Fibroblast of upper back skin (primary cell): ENCODE results near the gene TFB1M.
A peak's percentile ranks its signal among the peaks of the same experiment; 100 is the strongest.
"Not testable (repeated sequence)": the region's sequence is repeated elsewhere in the genome, so short reads cannot be mapped to it uniquely, and the experiment has no call there.

Experiments used
- DNase-seq: peaks from one replicate; pipeline ENCODE4 v3.0.0-alpha.2; 2013

TFB1M gene

DNA sequence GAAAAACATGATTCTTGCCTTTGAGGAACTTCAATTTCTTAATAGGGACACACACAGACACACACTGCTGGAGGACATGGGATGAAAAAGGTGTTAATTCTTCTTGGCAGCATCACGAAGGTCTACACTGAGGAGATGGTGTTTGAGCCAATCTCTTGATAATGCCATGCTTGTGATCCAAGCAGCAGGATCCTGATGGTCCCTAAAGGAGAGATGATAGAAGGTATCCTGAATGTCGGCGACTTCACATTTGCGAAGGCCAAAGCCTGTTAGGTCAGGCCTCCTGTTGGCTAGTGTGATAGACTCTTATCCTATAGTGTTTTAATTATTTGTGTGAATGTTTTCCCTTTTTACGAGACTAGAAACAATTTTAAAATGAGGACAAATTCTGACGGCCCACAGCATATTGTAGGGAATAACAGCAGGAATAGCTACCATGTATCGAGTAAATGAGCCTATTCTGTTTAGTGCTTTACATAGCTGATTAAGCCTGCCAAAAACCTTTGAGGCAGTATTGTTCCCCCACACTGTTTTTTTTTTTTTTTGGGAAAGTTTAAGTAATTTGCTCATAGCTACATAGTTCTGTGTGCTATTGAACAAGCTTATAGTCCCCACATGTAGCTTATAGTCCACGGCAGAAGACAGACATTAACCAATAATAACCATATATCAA lies 15.3 kb upstream of the TFB1M start:
- DNase-seq = no peak

DNA sequence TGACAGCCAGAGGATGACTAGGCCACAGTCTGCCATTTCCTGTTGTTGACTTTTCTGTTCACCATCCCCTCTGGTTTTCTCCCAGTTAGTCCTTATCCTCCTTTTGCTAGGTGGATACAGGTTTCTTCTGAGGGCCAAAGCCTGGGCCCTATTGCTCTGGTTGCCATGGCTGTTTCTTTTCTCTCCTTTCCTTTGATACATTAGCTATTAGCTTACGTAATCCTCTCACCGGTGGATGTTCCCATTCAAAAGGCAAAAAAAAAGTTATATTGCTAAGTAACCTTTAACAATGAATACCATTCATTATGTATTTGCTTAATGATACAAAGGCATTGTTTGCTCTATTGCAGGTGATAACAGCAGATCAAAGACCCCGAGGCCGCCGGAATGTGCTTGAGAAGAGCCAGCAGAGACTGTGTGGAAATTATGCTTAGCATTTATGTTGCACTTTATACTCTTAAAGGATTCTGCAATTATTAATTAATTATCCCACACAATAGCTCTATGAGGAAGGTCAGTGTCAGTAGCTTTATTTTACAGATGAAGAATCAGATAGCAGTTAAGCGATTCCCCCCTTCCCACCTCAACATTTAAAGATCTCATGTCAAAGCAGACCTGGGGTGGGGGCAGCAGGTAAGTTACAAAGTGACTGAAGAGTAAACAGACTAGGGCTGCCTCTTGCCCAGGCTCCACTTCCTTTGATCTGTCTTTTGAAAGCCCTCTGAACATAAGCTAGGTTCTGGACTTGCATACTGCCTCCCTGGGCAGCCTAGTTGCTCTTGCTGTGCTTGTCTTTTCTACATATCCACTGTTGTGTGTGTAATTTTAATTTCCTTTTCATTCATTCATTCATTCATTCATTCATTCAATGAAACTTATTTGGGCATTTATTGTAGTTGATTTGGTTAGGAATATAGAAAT lies 14.5 kb upstream of the TFB1M start:
- DNase-seq = no peak

DNA sequence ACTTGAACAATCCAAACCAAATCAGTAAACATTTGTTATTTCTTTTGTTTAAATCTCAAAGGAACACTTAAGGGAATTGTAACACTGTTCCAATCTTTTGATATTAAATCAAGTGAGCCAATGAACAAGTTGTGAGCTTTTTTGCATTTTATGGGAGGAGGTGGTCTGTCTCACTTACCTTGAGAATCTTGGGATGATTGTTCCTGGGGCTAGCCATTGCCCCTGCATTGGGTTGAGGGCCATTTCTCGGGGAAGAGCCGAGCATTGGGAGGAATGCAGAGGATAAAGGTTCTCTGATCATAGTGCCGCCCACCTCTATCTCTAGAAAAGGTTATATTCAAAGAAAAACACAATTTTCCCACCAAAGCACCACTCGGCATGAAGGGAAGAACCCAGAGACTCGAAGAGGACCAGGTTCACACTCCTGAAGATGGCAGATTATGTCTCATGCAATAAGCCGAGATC lies 13.8 kb upstream of the TFB1M start:
- DNase-seq = no peak

DNA sequence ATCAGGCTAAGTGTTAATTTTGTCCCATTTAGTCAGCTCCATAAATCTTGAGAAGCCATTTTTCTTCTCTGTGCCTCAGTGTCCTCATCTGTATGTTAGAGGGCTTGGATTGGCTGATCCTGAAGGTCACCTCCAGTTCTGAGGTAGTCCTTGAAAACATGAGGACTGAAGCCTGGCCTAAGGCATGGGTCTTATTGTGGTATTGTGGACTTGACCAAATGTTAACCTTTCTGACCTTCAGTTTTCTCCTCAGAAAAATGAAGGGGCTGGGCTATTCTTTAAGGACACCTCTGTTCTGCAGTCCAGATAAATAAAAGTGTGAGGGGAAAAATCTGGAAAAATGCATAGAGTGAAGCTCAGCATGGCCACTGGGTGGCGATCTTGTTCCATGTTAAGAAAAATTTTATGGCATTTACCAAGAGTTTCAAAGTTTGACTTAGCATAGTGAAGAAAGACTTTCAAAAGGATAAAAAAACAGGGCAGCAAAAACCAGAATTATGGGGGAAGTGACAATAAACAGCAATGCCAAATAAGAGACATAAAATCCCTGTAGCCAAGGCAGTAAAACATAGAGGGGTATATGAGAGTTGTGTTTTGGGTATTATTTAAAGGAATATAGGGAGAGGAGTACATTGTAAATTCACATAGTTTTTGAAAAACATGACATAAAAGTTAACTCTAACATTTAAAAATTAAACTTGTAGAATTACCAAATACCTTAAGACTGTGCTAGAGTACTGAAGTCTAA lies 13.2 kb upstream of the TFB1M start:
- DNase-seq = peak; percentile 72

DNA sequence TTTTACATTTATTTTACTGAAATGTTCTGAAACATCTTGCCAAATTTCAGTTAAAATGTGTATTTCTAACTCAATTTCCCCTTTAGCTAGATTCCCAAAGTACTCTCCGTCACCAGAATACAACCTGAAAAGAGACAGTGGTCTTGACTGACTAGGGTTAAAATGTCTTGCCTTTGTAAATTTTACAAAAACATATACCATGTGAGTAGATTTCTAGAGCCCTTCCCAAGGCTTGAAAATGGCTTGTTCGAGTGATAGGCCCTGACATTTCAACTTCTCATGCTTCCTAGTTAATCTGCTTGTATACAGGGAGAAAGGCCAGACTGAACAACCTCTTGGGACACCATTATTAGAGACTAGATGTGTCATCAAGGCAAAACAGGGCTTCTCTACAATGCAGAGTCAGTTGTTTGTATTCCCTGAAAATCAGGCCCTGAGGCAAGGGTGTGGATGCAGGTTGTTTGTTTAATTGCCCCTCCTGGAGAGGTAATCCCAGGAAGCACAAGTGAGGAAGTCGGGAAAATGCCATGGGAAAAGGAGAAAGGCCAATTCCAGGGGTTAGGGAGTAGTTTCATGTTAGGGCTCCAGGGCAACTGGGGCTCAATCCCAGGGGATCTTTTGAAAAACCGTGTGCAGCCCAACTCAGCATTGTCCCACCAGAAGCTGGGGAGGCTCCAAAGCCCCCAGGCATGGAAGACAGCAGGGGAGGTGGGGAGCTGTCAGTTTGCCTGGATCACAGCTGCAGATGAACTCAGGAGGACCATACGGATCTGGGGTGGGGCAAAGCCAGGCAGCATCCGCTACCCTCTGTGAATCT lies 11.6 kb upstream of the TFB1M start:
- DNase-seq = no peak

DNA sequence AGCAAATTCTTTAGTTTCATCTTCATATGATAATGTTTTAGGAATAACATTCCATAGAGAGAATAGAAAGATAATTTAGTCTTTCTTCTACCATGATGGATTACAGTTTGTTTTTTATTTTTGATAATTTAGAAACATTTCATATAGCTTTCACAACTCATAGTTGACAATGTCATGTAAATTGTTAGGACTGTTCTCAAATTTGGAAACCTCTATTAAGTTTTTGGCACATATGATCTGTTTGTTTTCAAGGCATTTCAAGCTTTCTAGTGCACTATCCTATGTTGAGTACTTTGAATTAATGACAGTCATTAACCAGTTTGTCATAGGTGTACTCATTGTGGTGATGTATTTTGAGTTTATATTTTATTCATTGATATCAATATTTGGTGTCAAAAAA lies 10.7 kb upstream of the TFB1M start:
- no peak for DNase-seq

DNA sequence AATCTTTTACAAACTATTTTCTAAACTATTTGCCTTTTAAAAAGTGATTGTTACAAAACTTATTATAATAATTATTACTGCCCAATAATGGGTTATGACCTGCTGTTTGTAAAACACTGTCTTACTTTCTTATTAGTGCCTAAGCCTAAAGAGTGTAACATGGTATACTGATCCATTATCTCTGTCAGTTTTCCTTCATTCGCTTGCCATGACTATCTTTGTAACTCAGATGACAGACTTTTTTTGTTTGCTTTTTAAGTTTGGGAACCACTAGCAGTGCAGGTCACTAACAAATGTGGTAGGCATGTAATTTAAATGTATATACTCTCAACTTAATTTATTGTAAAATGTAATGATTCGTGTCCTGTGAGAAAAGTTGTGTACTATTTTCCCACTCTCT lies 9.9 kb upstream of the TFB1M start:
- no peak for DNase-seq

DNA sequence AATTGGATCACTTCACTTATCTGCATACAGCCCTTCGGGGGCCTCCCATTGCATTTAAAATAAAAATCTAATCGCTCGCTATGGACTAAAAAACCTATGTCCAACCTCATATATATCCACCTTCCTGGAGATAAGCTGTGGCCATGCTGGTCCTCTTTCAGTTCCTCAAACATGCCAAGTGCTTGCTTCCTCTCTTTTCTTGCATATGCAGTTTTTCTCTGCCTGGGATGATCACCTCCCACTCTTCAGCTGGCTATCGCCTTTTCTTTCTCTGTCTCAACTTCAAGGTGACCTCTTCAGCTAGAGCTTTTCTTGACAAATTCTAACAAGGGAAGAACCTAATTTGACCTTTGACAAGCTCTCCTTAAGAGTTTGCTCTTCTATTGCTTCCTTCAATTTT lies 5.6 kb upstream of the TFB1M start:
- DNase-seq = no peak

DNA sequence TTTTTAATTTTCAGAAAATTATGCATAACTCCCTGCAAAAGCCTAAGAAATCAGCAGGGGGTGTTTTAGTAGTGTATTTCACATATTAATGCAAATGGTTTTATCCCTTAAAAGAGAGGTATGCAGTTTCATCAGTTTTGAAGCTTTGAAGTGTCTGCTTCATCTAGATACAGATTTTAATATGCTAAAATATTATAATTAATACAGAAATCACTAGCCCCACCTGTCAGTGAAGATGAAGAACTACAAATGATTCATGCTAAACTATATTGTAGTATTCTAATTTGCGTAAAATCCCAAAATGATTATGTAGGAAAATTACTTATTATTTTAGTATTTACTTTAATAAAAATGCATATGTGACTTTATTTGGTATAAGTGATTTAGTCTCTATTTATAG lies 2.9 kb upstream of the TFB1M start:
- DNase-seq = no peak

DNA sequence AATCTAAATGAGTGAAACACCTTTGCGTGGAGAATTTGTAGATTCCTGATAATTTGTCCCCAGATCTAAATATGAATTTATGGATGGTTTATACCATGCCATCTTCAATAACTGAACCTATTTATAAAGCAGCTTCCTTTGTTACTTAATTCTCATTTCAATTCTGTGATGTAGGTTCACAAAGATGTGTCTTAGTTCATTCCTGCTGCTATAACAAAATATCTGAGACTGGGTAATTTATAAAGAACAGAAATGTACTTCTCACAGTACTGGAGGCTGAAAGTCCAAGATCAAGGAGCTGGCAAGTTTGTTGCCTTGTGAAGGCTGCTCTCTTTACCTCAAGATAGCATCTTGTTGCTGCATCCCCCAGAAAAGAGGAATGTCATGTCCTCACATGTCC lies 2.1 kb upstream of the TFB1M start:
- DNase-seq = no peak

DNA sequence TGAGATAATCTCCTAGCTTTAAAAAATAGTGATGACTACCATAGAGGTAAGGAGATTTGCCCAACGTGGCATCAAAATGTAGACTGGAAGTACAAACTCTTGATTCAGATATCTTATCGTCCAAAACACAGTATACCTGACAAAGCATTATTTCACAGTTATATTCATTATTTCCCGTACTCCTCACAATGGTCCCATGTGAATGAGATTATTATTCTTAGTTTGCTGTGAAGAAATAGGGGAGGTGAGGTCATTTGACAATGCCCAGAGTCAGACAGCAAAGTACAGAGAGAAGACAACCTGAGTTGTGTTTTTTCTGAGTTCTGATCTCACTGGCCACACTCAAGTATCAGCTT lies 1.2 kb upstream of the TFB1M start:
- DNase-seq = no peak

DNA sequence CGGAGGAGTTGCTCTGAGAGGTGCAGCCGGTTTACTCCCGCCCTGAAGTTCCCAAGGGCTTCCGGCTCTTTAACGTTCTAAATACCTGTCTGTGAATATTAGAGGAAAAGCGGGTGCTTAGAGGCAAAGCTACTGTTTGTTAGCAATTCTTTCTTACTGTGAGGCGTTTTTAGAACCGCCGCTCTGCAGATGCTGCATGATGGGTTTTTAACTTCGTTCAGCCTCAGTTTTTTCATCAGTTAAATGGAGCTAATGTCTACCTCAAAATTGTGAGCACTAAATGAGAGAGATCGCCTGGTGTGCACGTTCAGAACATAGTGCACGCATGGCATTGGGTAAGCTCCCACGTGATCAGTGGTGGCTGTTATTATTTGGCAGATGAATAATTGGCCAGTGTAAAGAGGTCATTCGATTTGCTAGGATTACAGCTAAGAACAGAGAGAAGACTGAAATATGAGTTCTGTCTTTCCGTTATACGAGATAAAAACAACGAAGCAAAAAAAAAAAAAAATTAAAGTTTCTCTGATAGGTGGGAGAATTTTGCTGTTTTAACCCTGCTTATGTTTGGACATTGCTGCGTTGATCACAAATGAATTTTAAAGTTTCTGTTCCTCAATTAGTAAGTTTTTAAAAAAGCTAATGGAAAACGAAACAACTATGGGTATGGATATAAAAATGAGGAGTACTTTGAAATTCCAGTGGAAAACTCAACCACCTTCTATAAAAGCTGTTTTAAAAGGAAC lies 660 bp upstream of the TFB1M start:
- DNase-seq = peak; percentile 87

DNA sequence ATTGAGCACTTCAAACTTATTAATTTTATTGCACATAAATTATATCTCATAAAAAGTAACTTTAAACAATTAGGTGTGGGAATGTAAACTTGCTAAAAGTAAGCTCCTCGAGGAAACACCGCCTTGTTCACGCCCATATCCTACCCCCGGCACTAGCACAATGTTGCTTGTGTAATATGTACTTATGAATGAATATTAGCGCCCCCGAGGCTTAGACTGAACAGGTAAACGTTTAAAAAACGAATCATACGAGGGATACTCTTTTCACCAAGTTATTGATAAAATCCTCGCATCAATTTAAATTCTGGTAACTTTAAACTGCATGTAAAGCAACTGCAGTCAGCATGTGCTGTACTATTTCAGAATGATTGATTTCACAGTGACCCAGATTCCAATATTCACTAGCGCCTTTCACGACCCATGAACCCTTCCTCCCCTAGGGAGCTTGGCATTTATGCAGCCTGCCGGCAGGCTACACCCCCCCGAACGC lies 637 bp downstream of the TFB1M start:
- no peak for DNase-seq

DNA sequence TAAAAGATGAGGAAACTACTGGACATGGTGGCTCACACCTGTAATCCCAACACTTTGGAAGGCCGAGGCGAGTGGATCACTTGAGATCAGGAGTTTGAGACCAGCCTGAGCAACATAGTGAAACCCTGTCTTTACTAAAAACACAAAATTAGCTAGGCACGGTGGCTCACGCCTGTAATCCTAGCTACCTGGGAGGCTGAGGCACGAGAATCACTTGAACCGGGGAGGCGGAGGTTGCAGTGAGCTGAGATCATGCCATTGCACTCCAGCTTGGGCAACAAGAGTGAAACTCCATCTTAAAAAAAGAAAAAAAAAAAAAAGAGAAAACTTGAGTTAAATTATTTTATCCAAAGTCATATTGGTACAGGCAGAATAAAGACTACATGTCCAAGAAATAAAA lies 1.3 kb downstream of the TFB1M start:
- not testable (repeated sequence) for DNase-seq

DNA sequence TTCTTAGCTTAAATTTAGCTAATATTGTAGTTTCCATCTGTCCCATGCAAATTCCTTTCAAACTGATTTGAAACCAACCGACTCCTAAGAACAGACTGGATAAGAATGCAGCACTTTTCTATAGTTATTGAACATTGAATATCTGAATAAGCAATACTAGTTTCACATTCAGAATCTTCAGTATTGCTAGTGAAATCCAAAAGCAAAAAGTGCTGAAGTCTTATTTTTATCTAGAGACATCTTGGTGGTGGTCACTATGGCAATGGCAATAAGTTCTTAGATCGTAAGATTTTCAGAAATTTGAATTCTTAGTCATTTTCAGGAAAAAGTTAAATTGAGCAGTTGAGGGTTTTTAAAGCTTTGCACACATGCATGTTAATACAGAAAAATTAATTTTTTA lies 2.7 kb downstream of the TFB1M start:
- DNase-seq = no peak

DNA sequence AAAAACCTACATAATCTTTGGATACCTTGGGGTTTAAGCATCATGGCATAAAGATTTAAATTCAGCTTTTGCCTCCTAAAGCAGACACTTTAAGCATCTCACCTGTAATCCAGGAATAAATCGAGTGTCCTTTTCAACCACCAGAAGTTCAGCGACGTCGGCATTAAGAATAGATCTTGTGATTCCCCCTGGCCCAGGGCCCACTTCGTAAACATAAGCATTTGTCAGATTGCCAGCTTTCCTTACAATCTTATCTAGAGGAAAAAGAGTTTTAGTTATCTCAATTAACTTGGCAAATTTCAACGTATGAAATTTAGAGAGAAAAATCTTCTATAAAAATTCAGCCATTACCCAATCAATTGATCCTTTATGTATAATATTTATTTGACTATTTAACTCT lies 3.2 kb downstream of the TFB1M start:
- DNase-seq = no peak

DNA sequence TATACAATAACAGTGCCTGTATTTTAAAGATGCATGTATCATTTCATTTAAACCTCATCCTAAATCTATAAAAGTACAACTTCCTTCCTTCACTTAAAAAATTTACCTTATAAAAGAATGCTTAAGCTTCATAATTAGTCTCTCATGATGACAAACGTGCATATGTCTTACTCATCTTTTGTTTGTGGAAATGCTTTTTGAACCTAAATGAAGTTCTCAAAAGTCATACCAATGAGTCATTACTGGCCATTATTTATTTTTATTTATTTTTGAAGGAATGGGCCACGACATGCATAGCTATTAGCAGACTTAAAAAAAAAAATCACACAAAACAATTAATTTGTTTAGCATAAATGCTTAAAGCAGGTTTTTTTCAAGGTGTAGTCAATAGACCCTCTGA lies 3.7 kb downstream of the TFB1M start:
- no peak for DNase-seq

DNA sequence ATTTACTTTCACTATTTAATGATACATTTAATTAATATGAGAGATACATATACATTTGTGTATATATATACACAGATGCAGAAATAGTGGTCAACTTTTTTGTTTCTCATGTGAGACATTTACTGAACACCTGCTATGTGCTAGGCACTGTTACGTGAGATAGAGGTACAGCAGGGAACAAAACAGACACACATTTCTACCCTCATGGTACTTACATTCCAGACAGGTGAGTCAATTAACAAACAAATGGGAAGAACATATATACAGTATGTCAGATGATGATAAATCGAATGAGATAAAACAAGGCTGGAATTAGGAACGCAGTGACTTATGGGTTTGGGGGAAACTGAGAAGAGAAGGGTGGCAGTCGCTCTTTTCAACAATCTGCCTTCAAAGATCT lies 5.1 kb downstream of the TFB1M start:
- no peak for DNase-seq

DNA sequence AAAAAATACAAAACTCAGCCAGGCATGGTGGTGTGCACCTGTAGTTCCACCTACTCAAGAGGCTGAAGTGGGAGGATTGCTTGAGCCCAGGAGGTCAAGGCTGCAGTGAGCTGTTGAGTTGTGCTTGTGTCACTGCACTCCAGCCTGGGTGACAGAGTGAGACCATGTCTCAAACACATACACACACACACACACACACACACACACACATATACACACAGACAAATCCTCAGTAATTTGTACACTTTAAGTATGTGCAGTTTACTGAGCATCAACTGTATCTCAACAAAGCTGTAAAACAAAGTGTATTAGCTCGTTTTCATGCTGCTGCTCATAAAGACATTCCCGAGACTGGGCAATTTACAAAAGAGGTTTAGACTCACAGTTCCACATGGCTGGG lies 7.3 kb downstream of the TFB1M start:
- DNase-seq = no peak

DNA sequence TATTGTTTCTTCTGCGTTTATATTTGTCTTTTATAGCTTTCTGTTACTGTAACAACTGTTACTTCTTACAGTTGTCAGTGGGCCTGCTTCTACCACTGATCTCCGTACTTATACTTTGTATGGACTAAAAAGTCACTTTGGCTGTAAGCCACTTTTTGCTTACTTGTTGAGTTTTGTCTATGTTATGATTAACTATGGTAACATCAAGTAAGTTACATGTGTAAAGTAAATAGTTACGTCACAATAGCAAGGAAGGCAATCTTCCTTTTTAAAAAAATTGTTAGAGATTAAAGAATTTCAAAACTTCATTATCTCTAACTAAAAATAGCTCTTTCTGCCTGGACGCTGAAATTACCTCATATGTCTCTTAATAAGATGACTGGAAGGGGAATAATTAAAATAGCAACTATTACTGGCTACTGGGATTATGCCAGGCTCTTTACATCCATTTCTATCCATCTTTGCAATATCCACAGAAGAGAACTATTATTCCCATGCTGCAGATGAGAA lies 10.9 kb downstream of the TFB1M start:
- DNase-seq = no peak

DNA sequence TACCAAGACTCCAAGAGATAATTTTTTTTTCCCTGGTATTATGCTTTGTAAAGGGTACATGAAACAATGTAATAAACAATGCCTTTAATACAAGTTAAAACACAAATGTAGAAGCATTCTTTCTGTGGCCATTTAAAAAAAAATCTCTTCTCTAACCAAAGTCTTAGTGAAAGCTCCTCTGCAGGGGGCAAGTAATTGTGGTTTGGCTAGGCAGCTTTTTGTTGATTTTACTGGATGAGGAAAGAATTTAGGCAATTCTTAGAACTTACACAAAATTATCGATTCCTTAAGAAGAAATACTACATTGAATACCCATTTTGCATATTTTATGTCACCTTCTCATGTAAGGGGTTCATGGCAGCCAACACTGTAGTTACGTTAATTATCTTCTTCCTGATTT lies 12.4 kb downstream of the TFB1M start:
- DNase-seq = peak; percentile 81

DNA sequence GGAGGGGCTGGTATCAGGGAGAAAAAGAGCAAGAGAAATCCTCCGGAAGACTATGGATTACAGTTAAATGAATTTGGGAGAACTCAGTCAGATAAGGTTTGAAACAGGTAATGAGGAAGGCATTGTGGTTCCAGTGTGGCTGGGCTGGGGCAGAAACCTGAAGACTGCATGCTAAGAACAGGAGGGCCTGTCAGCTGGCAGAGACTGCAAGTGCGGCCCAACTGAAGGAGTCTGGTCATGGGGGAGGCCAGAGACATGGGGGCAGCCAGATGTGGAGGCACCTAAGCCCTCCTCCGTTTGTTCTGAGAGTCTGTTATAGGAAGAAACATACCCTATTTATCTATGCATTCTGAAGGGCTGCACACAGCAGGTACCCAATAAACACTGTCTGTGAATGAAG lies 16.6 kb downstream of the TFB1M start:
- no peak for DNase-seq
